PC-9 (cell line): ENCODE data around the gene ABI3BP. TPM values are rescaled to one million over a fixed set of nuclear protein-coding genes. Genes with fewer than 3 reads are reported as not detected.

Experiments
- BruUV-seq: library from RNA; stranded (reverse); fragments of 400-500 nt; replicated peaks from 2 replicates; lab custom pipeline; 2021; lab: Mats Ljungman, UMichigan
- CTCF ChIA-PET: fragments of 300-600 bp; sonication (Branson Sonifier 250); formaldehyde crosslinking; loops from one replicate; lab custom pipeline; 2022; ENCODE audit warnings: antibody characterized with exemption; lab: Charles Lee
- POLR2A ChIA-PET: fragments of 300-600 bp; sonication (Branson Sonifier 250); formaldehyde crosslinking; loops from one replicate; lab custom pipeline; 2022; ENCODE audit warnings: antibody characterized with exemption; ENCODE audit not compliant: unreplicated experiment; lab: Charles Lee
- DNase-seq, 2 experiments: peaks; one replicate each; pipeline versions ENCODE4 v3.0.0 to v3.0.0-alpha.2; 2015 to 2022; ENCODE audit warnings: mixed read lengths in 1 of 2
- H2AFZ ChIP-seq: fragments of 200-600 bp; sonication (generic); 2 replicates; pipeline ENCODE4 v1.8.1; 2017; ENCODE audit warnings: antibody characterized with exemption
- H3F3A ChIP-seq: fragments of 200-600 bp; sonication (generic); 2 replicates; pipeline ENCODE4 v1.8.1; 2017; ENCODE audit warnings: antibody characterized with exemption, mild to moderate bottlenecking, low read depth; ENCODE audit not compliant: insufficient read depth
- H3K27ac ChIP-seq: fragments of 200-600 bp; sonication (generic); 2 replicates; pipeline ENCODE4 v1.6.1; 2016; ENCODE audit warnings: mixed run types
- H3K27me3 ChIP-seq: fragments of 200-600 bp; sonication (generic); 2 replicates; pipeline ENCODE4 v1.6.1; 2016; ENCODE audit warnings: low read depth, mixed run types; ENCODE audit not compliant: insufficient read depth
- H3K36me3 ChIP-seq: fragments of 200-600 bp; sonication (generic); 2 replicates; pipeline ENCODE4 v1.6.1; 2016; ENCODE audit warnings: low read depth, mixed run types
- H3K4me1 ChIP-seq: fragments of 200-600 bp; sonication (generic); replicated peaks from 2 replicates; pipeline ENCODE4 v1.6.1; 2016; ENCODE audit warnings: mixed run types; ENCODE audit not compliant: insufficient read depth
- H3K4me2 ChIP-seq: fragments of 200-600 bp; sonication (generic); 2 replicates; pipeline ENCODE4 v1.6.1; 2017; ENCODE audit warnings: mixed run types
- H3K4me3 ChIP-seq: fragments of 200-600 bp; sonication (generic); 2 replicates; pipeline ENCODE4 v1.6.1; 2016; ENCODE audit warnings: mixed run types
- H3K79me2 ChIP-seq: fragments of 200-600 bp; sonication (generic); 2 replicates; pipeline ENCODE4 v1.6.1; 2017; ENCODE audit warnings: low read depth, mixed run types
- H3K9me2 ChIP-seq: fragments of 200-600 bp; sonication (generic); 2 replicates; pipeline ENCODE4 v1.8.1; 2017; ENCODE audit warnings: mild to moderate bottlenecking; ENCODE audit not compliant: insufficient read depth
- H3K9me3 ChIP-seq: fragments of 200-600 bp; sonication (generic); 2 replicates; pipeline ENCODE4 v1.8.1; 2016; ENCODE audit warnings: low read depth; ENCODE audit not compliant: insufficient read depth
- H4K20me1 ChIP-seq: fragments of 200-600 bp; sonication (generic); 2 replicates; pipeline ENCODE4 v1.8.1; 2017; ENCODE audit not compliant: insufficient read depth
- CTCF ChIP-seq: fragments of 200-600 bp; sonication (generic); conservative IDR thresholded peaks from 2 replicates; pipeline ENCODE4 v1.6.1; 2017; ENCODE audit warnings: mixed run types, antibody characterized with exemption, mild to moderate bottlenecking, moderate library complexity
- EZH2 ChIP-seq: fragments of 200-600 bp; sonication (generic); IDR thresholded peaks from 2 replicates; pipeline ENCODE4 v1.8.0; 2017; ENCODE audit warnings: antibody characterized with exemption, low read depth
- intact Hi-C: fragments of 100-400 bp; cut with micrococcal nuclease; formaldehyde crosslinking; loops from one replicate; pipeline ENCODE4 v1.10.0; 2022; ENCODE audit not compliant: unreplicated experiment
- total RNA-seq: library from RNA; stranded (reverse); gene quantifications from 2 replicates; pipeline ENCODE4 v1.2.3, GENCODE V29; 2021

ABI3BP gene
- total RNA-seq, 1 experiment from 2014 or later = 4.2 TPM

- DNase-seq = no peak
- Histone ChIP-seq H2AFZ (peak overlapping the region; percentile 4; the same call in 1 of the 2 replicates), H3K9me3 (peaks cover 27% of the 10 kb centered on the region; the same call in 1 of the 2 replicates), H3K9me2 (no peaks in the 10 kb centered on the region), H3F3A (no peaks in the 10 kb centered on the region), H3K27me3 (no peaks in the 10 kb centered on the region), H3K4me3 (no peak overlapping the region), H3K4me1 (no peaks in the 10 kb centered on the region), H3K4me2 (no peak overlapping the region), H4K20me1 (no peaks in the 10 kb centered on the region), H3K36me3 (no peaks in the 10 kb centered on the region), H3K79me2 (no peaks in the 10 kb centered on the region), H3K27ac (no peak overlapping the region)
- intact Hi-C loops = no loop called here
- ChIA-PET POLR2A (no interaction called here), CTCF (no interaction called here)
- no TSS peak for BruUV-seq
- TF ChIP-seq CTCF (no peak), EZH2 (no peak)
Measured at GRCh38 chr3:101009386-101009785, 16.2 kb upstream of the ABI3BP start.

GRCh38 chr3:100999160-100999559, 5.9 kb upstream of the ABI3BP start:
- CTCF ChIA-PET = no interaction called here
- POLR2A ChIA-PET = no interaction called here

GRCh38 chr3:100994809-100995208, 1.6 kb upstream of the ABI3BP start:
- CTCF ChIA-PET = no interaction called here

More at GRCh38 chr3:100999160-100999559, 5.9 kb upstream of the ABI3BP start:
- no peaks in the 10 kb centered on the region for H3F3A ChIP-seq
- H3K4me3 ChIP-seq = no peak overlapping the region
- no peaks in the 10 kb centered on the region for H3K36me3 ChIP-seq
- no peaks in the 10 kb centered on the region for H4K20me1 ChIP-seq
- H3K9me2 ChIP-seq = no peaks in the 10 kb centered on the region; the same call in none of the 2 replicates
- no peak overlapping the region for H3K27ac ChIP-seq
- intact Hi-C loops = no loop called here
- no peaks in the 10 kb centered on the region for H3K27me3 ChIP-seq
- no peak overlapping the region for H2AFZ ChIP-seq
- no peaks in the 10 kb centered on the region for H3K79me2 ChIP-seq
- no TSS peak for BruUV-seq
- no peak for DNase-seq
- no peaks in the 10 kb centered on the region; the same call in 1 of the 2 replicates for H3K9me3 ChIP-seq
- H3K4me2 ChIP-seq = no peak overlapping the region
- no peaks in the 10 kb centered on the region for H3K4me1 ChIP-seq
- no peak for TF ChIP-seq CTCF

More at GRCh38 chr3:100994809-100995208, 1.6 kb upstream of the ABI3BP start:
- Histone ChIP-seq H3K27ac (no peak overlapping the region), H3F3A (no peaks in the 10 kb centered on the region), H3K36me3 (no peaks in the 10 kb centered on the region), H3K4me3 (no peak overlapping the region), H3K4me1 (no peaks in the 10 kb centered on the region), H3K27me3 (no peaks in the 10 kb centered on the region), H3K4me2 (no peak overlapping the region), H4K20me1 (no peaks in the 10 kb centered on the region), H3K79me2 (no peaks in the 10 kb centered on the region), H3K9me3 (no peaks in the 10 kb centered on the region), H2AFZ (no peak overlapping the region), H3K9me2 (no peaks in the 10 kb centered on the region; the same call in 1 of the 2 replicates)
- POLR2A ChIA-PET = no interaction called here
- no peak for DNase-seq
- BruUV-seq = no TSS peak
- no peak for TF ChIP-seq CTCF
- intact Hi-C loops = loop anchor here (5.0 kb wide), 1 partner anchor 202 kb away; no protein-coding TSS in a partner anchor
